PFSK-1 (cell line): ENCODE measurements around the gene APP.

Source experiments
- POLR2AphosphoS5 ChIP-seq: IDR thresholded peaks from 2 replicates; pipeline ENCODE4 v1.6.1; 2012; ENCODE audit warnings: low read depth, mild to moderate bottlenecking, control low read depth, low read length, moderate library complexity
- REST ChIP-seq, 2 experiments: IDR thresholded peaks; 2 replicates each; pipeline versions ENCODE4 v1.6.1 to v1.8.0; 2011 to 2012; ENCODE audit warnings: low read depth in 2 of 2, low read length in 2 of 2, control low read depth in 1 of 2, inconsistent platforms in 1 of 2, mild to moderate bottlenecking in 1 of 2, moderate library complexity in 1 of 2; ENCODE audit not compliant: insufficient read depth in 1 of 2
- TAF1 ChIP-seq: IDR thresholded peaks from 2 replicates; pipeline ENCODE4 v1.6.1; 2012; ENCODE audit warnings: low read length, control low read depth, borderline replicate concordance; ENCODE audit not compliant: insufficient read depth

GRCh38 chr21:26123012-26123411, 47.6 kb downstream of the APP start:
- TF ChIP-seq POLR2AphosphoS5 (no peak), REST (IDR thresholded peaks at IDR 0.05; ENCODE audit: insufficient read depth in 1 of 2, low read depth in 2 of 2, low read length in 2 of 2) (no peak), TAF1 (no peak)
